ENCODE data around the gene FKBP5. TPM values are rescaled to one million over a fixed set of nuclear protein-coding genes. Genes with fewer than 3 reads are reported as not detected.

Gene FKBP5
- total RNA-seq, 1 donor from 2014 or later: 108 TPM

DNA sequence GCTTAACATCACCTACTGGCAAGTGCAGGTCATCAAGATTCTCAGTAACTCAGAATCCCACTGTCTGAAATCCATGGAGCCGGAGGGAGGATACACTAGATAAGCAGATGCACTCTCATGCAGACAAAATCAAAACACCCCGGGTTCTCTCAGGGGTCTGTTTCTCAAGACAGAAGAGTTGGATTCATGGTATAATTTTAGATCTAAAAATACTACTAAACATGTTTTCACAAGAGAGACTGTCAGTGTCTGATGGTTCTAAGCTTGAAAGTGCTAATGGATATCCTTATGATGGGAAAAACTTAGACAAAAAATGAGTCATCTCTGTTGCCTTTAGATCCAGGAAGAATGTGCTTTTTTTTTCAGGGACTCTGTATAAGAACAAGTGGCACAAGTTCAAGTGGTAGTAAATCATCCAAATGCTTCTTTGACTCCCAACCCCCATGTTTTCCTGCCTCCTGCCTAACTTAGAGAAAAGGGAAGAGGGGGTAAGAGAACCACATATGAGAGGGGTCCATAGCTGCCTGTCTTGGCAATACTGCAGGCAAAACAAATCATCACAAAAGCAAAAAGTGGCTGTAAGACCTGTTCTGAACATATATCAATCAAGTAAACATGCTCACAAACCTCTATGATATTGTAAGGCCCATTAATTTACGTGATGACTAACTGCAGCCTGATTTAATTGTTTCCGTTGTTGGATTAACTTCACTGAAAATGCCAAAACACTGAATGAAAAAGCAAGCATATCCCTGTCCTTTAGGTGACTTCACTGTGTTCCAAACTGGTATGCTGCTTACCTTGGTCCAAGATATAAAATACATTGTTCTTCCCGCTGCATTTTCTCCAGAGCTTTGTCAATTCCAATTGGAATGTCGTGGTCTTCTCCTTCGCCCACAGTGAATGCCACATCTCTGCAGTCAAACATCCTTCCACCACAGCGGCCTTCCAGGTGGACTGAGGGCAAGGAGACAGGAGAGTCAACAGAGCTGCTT is 92.0 kb downstream of the FKBP5 start:
- Mint-ChIP-seq H3K4me3 (ENCODE audit: unreplicated experiment) (no peak overlapping the region), H3K27ac (ENCODE audit: unreplicated experiment) (peak overlapping the region; percentile 86), H3K9me3 (ENCODE audit: unreplicated experiment) (no peaks in the 10 kb centered on the region), H3K27me3 (ENCODE audit: unreplicated experiment) (no peaks in the 10 kb centered on the region), H3K36me3 (ENCODE audit: unreplicated experiment) (peaks cover 27% of the 10 kb centered on the region), H3K4me1 (ENCODE audit: unreplicated experiment) (peaks cover 50% of the 10 kb centered on the region)
- TF ChIP-seq, protein P1, sequence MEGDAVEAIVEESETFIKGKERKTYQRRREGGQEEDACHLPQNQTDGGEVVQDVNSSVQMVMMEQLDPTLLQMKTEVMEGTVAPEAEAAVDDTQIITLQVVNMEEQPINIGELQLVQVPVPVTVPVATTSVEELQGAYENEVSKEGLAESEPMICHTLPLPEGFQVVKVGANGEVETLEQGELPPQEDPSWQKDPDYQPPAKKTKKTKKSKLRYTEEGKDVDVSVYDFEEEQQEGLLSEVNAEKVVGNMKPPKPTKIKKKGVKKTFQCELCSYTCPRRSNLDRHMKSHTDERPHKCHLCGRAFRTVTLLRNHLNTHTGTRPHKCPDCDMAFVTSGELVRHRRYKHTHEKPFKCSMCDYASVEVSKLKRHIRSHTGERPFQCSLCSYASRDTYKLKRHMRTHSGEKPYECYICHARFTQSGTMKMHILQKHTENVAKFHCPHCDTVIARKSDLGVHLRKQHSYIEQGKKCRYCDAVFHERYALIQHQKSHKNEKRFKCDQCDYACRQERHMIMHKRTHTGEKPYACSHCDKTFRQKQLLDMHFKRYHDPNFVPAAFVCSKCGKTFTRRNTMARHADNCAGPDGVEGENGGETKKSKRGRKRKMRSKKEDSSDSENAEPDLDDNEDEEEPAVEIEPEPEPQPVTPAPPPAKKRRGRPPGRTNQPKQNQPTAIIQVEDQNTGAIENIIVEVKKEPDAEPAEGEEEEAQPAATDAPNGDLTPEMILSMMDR (IDR thresholded peaks at IDR 0.05): no peak
- no peak for DNase-seq (ENCODE audit: extremely low spot score, unreplicated experiment)

DNA sequence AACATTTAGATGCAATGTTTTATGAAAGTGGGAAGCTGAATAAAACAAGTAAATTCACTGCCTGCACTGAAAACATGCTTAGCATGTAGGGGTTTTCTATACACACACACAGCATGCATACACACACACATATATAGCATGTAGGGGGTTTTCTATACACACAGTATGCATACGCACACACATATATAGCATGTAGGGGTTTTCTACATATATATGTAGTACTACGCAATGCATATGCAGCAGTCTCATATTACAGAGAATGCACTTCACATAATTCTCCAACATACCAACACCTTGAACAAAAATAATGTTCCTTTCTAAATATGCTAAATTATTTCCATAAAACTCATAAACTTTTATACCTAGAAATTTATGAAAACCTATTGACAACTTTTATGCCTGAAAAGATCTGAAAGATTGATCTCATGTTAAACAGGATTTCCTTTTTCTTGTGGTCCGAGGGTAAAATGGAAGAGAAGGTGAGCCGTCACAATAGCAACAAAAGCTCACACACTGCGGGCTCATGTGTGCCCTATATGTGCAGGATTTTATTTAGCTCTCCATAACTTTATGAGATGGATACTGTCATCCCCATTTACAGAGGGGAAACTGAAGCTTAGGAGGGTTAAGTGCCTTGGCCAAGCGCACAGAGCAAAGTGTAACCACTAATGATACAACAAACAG is 94.1 kb downstream of the FKBP5 start:
- H3K27ac Mint-ChIP-seq (ENCODE audit: unreplicated experiment): no peak overlapping the region
- no peak for DNase-seq (ENCODE audit: extremely low spot score, unreplicated experiment)
- no peaks in the 10 kb centered on the region for H3K9me3 Mint-ChIP-seq (ENCODE audit: unreplicated experiment)
- H3K4me3 Mint-ChIP-seq (ENCODE audit: unreplicated experiment): no peak overlapping the region
- TF ChIP-seq, protein P1 (IDR thresholded peaks at IDR 0.05): no peak
- no peaks in the 10 kb centered on the region for H3K27me3 Mint-ChIP-seq (ENCODE audit: unreplicated experiment)
- H3K4me1 Mint-ChIP-seq (ENCODE audit: unreplicated experiment): peaks cover 46% of the 10 kb centered on the region
- peaks cover 30% of the 10 kb centered on the region for H3K36me3 Mint-ChIP-seq (ENCODE audit: unreplicated experiment)

DNA sequence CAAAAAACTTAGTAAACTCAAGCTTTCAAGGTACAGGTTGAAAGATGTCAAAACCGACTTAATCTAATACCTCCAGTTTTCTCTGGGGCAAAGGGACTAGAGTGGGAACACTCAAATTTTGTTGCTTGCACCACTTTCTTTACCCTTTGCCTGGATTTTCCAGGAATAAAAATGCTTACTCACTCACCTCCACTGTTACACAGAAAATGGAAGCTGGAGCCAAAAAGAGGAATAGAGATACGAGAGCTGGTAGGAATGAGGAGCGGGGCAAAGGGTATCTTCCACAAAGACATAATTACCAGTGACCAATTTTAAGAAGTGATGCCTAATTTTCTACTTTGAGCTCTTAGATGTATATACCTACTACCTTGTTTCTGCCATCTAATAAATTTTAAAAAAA is 96.5 kb downstream of the FKBP5 start:
- no peak overlapping the region for H3K27ac Mint-ChIP-seq (ENCODE audit: unreplicated experiment)
- no peak overlapping the region for H3K4me3 Mint-ChIP-seq (ENCODE audit: unreplicated experiment)
- no peaks in the 10 kb centered on the region for H3K27me3 Mint-ChIP-seq (ENCODE audit: unreplicated experiment)
- TF ChIP-seq, protein P1 (IDR thresholded peaks at IDR 0.05): no peak
- H3K36me3 Mint-ChIP-seq (ENCODE audit: unreplicated experiment): peaks cover 27% of the 10 kb centered on the region
- peaks cover 34% of the 10 kb centered on the region for H3K4me1 Mint-ChIP-seq (ENCODE audit: unreplicated experiment)
- H3K9me3 Mint-ChIP-seq (ENCODE audit: unreplicated experiment): no peaks in the 10 kb centered on the region
- DNase-seq (ENCODE audit: extremely low spot score, unreplicated experiment): no peak

DNA sequence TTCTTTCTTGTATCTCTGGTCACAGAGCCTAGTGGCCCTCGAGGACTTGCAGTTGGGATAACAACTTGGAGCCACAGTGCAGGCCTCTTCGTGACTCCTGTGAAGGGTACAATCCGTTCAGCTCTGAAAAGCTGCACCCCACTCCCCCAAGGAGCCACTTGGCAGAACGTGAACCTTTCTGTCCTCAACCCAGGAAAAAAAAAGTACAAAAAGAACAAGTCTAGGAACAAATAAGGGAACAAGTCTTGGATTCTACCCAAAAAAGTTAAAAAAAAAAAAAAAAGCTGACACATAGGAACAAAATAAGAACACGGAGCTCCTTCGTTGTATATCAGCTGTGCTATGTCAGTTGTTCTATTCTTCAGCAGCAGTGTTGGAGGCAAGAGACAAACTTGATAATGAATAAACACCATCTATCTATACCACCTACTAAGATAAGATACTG is 98.1 kb downstream of the FKBP5 start:
- TF ChIP-seq, protein P1 (IDR thresholded peaks at IDR 0.05): no peak
- Mint-ChIP-seq H3K4me1 (ENCODE audit: unreplicated experiment) (peaks cover 31% of the 10 kb centered on the region), H3K36me3 (ENCODE audit: unreplicated experiment) (peaks cover 40% of the 10 kb centered on the region), H3K9me3 (ENCODE audit: unreplicated experiment) (no peaks in the 10 kb centered on the region), H3K4me3 (ENCODE audit: unreplicated experiment) (no peak overlapping the region), H3K27ac (ENCODE audit: unreplicated experiment) (peak overlapping the region; percentile 85), H3K27me3 (ENCODE audit: unreplicated experiment) (no peaks in the 10 kb centered on the region)
- DNase-seq (ENCODE audit: extremely low spot score, unreplicated experiment): no peak

DNA sequence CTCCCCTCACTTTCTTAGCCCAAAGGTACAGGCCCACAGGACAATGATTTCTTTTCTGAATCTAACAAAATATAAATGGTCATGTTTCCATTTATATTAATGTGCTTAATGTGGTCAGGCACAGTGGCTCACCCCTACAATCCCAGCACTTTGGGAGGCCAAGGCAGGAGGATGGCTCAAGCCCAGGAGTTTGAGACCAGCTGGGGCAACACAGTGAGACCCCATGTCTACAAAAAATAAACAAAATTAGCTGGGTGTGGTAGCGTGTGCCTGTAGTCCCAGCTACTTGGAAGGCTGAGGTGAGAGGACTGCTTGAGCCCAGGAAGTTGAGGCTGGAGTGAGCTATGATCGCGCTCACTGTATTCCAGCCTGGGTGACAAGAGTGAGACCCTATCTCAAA is 98.8 kb downstream of the FKBP5 start:
- no peak for DNase-seq (ENCODE audit: extremely low spot score, unreplicated experiment)
- Mint-ChIP-seq H3K27me3 (ENCODE audit: unreplicated experiment) (no peaks in the 10 kb centered on the region), H3K4me1 (ENCODE audit: unreplicated experiment) (peaks cover 29% of the 10 kb centered on the region), H3K27ac (ENCODE audit: unreplicated experiment) (peak overlapping the region; percentile 85), H3K4me3 (ENCODE audit: unreplicated experiment) (no peak overlapping the region), H3K36me3 (ENCODE audit: unreplicated experiment) (peaks cover 35% of the 10 kb centered on the region), H3K9me3 (ENCODE audit: unreplicated experiment) (no peaks in the 10 kb centered on the region)
- TF ChIP-seq, protein P1 (IDR thresholded peaks at IDR 0.05): no peak
